T-helper 2 cell (primary cell): ENCODE measurements around the gene GRXCR2.
"Not testable (repeated sequence)": the region's sequence is repeated elsewhere in the genome, so short reads cannot be mapped to it uniquely, and the experiment has no call there.

Experiments used
- DNase-seq, 5 experiments: peaks; one replicate each; pipeline versions ENCODE4 v3.0.0 to v3.0.0-alpha.2; 2012 to 2022

The GRXCR2 gene

GRCh38 chr5:145874765-145875164 lies 2.0 kb upstream of the GRXCR2 start:
- no peak for DNase-seq

DNA sequence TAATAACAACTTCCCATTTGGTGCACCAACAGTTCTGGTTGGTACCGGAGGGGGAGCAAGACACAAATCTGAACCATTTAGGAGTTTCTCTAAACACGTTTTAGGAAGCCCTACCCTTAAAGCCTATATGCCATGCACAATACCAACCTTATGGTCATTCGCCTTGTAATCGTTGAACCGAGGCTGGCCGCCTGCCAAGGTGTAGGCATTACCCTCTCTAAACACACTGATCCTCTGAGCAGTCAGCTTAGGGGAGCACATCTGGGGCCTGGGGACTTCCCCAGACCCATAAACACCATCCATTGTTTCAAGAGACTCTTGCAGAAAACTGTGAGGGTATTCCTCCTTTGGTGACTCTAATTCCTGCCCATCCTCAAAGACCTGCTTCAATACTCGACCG lies 328 bp downstream of the GRXCR2 start:
- DNase-seq, result no peak

- no peak for DNase-seq
Measured at GRCh38 chr5:145869753-145870152, 3.1 kb downstream of the GRXCR2 start.

DNA sequence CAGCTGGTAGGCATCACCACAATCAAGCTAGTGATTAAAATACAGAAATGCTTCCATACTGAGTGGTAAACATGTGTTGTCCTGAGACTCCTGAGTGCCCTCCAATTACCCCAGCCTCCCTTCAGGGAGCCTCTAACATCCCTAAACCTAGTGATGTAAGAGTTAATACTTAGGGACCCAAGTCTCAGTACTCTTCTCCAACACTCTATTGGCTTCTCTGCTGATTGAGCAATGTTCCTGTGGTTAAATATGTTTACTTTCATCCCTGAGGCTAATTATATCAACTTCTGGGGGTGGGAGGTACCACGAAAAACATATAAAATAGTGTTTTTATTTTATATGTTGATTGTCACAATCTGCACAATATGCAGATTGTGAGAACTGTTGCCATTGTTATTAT lies 5.0 kb downstream of the GRXCR2 start:
- DNase-seq, result no peak

DNA sequence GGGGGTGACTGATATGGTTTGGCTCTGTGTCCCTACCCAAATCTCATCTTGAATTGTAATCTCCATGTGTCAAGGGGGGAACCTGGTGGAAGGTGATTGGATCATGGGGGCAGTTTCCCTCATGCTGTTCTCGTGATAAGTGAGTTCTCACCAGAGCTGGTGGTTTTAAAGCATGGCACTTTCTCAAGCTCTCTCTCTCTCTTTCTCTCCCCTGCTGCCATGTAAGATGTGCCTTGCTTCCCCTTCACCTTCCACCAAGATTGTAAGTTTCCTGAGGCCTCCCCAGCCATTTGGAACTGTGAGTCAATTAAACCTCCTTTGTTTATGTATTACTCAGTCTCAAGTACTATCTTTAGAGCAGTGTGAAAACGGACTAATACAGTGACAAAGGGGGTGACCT lies 8.4 kb downstream of the GRXCR2 start:
- DNase-seq, result not testable (repeated sequence)

- no peak for DNase-seq
Measured at GRCh38 chr5:145863003-145863402, 9.8 kb downstream of the GRXCR2 start.

- DNase-seq, result peak in 1 of 5 experiments; percentile 20
Measured at GRCh38 chr5:145859897-145860296, 12.9 kb downstream of the GRXCR2 start.

DNA sequence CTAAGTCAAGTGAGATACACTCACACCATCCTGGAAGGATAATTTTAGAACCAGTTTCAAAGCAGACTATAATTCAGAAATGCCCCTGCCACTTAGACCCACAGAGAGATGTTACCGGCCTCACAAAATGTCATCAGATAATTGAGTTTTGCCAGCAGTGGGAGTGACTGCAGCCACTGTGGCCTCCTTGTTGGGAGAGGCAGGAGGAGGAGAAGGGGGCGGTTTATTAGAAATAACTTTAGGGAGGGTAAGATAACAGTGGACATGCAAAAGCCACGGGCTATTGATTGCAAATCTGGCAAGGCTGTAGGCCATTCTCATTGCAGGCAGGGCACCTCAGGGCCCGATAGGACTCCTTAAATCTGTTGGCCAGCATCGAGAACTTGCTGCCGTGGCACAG lies 13.4 kb downstream of the GRXCR2 start:
- no peak for DNase-seq

DNA sequence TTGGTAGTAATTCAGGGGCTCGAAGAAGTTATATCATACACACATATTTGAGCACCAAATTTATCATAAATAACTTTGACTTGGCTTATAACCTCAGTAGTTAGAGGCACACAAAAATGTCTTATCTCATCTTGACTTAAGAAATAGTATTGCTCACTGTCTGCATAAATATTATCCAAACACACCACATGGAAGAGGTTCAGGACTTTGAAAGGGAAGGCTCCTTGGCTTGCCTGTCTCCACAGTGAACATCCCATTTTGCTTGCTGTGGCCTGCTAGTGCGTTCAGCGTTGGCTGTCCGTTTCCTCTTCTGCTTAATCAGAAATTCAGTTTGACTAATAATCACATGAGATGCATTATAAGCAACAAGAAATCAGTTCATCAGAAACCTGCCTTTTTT lies 13.9 kb downstream of the GRXCR2 start:
- DNase-seq, result peak in 1 of 5 experiments; percentile 47

DNA sequence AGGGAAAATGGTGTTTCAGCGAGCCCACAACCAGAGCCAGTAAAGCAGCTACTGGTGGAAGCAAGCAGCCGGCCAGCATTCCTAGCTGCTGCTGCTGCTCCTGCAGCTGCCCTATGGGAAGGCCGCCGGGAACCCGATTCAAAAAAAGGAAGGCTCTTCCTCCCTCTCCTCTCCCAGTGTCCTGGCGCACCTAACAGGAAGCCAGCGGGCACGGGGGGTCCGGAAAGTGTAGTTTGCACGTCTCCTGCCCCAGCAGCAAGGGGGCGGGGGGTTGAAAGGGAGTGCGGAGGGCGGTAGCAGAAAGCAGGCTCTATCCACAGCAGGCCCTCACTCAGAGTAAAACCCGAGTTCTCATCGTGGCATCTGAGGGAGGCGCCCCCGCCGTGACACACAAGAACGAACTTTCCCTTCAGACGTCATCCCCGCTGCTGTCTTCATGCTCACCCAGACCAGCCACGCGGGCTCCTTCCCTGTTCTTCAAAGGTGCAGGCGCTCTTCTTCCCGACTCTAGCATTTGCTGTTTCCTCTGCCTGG lies 16.5 kb downstream of the GRXCR2 start:
- peak in 1 of 5 experiments; percentile 60 for DNase-seq

- DNase-seq, result no peak
Measured at GRCh38 chr5:145855763-145856267, 17.0 kb downstream of the GRXCR2 start.

GRCh38 chr5:145854651-145855258 lies 18.1 kb downstream of the GRXCR2 start:
- no peak for DNase-seq

GRCh38 chr5:145853781-145854376 lies 18.9 kb downstream of the GRXCR2 start:
- no peak for DNase-seq

DNA sequence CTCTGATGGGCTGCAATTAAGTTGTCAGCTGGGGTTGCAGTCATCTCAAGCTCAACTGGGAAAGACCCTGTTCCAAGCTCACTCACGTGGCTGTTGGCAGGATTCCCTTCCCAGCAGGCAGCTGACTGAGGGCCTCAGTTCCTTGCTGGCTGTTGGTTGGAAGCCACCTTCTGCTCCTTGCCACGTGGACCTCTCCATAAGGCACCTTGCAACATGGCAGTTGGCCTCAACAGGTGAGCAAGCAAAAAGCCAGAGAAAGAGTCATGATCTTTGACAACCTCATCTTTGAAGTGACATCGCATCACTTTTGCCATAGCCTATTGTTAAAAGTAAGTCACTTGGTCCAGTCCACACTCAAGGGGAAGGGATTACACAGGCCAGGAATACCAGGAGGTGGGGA lies 19.8 kb downstream of the GRXCR2 start:
- DNase-seq, result no peak

GRCh38 chr5:145848854-145849253 lies 24.0 kb downstream of the GRXCR2 start:
- no peak for DNase-seq

DNA sequence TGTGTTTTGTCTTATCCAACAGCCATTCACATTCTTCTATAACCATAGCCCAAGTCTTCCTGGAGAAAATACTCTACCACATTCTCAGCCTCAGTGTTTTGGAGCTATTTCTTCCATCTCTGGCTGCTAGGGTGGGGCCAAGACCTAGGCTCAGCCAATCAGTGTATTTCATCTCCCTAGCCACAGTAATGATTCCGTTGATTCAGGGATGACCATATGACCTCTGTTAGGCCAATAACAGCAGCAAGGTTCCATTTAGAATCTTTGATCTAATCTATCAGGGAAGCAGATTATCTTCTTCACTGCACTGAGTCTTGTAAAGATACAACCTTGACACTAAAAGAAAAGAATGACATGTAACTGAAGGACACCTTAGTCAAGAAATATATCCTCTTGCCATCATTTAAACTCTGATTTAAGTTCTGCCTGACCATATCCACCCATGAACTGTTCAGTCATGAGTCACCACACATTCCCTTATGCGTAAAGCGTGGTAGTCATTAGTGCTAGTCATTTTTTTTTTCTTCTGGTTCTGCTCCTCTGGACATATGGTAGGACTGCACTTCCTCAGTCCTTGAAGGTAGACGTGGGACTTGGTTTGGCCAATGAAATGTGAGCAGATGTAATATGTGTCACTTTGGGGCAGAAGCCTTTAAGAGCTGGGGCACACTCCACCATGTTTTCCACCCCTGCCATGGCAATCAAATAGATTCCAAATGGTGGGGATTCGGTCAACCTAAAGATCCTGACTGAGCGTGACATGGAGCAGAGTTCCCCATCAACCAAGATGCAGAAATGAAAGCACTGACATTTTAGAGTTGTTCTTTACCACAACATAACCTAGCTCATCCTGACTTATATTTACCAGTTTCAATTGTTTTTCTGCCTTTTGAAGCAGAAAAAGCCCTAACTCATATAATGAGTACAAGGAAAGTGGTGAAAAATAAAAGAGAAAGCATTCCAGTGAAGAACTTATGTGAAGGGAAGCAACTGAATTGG lies 25.0 kb downstream of the GRXCR2 start:
- no peak for DNase-seq

DNA sequence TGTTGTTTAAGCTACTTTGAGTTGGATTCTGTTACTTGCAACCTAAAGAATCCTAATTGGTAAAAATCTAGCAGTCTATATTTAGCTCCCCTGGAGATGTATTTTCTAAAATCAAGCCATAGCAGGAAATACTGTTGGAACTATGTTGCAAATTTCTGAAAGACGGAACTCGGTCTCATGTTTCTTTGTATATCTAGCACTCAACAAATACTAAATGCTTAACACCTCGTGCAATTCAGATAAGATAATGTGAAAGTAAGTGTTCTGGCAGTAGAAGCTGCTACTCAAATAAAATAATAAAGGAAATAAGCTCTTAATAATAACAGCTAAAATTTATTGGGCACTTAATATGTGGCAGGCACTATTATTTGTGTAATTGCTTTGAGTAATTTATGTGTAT lies 26.7 kb downstream of the GRXCR2 start:
- DNase-seq, result no peak

DNA sequence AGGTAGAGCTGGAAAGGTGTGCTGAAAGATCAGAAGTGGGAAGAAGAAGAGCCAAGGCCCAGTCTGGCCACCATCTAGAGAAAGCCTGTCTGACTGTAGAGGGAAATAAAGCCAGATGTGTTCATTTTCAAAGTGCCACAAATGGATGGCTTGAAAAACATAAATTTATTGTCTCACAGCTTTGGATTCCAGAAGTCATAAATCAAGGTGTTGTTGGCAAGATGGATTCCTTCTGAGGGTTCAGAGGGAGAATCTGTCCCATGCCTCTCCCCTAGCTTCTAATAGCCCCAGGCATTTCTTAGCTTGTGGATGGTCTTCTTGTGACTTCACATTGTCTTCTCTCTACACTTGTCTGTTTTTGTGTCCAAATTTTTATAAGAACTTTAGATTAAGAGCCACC lies 31.5 kb downstream of the GRXCR2 start:
- DNase-seq, result no peak

GRCh38 chr5:145840458-145841132 lies 32.2 kb downstream of the GRXCR2 start:
- no peak for DNase-seq

- no peak for DNase-seq
Measured at GRCh38 chr5:145838276-145838675, 34.5 kb downstream of the GRXCR2 start.

GRCh38 chr5:145836241-145836640 lies 36.6 kb downstream of the GRXCR2 start:
- not testable (repeated sequence) for DNase-seq

- DNase-seq, result no peak
Measured at GRCh38 chr5:145835848-145836239, 37.0 kb downstream of the GRXCR2 start.
